GM21528 (cell line): ENCODE results near the gene MYLK.
"Not testable (repeated sequence)": the region's sequence is repeated elsewhere in the genome, so short reads cannot be mapped to it uniquely, and the experiment has no call there.

Source experiments
- ATAC-seq: cut with Tn5 transposase; IDR thresholded peaks from one replicate; pipeline ENCODE4 v1.9.1; 2021; ENCODE audit warnings: mild to moderate bottlenecking, moderate library complexity; ENCODE audit not compliant: unreplicated experiment, low FRiP score

MYLK gene

DNA sequence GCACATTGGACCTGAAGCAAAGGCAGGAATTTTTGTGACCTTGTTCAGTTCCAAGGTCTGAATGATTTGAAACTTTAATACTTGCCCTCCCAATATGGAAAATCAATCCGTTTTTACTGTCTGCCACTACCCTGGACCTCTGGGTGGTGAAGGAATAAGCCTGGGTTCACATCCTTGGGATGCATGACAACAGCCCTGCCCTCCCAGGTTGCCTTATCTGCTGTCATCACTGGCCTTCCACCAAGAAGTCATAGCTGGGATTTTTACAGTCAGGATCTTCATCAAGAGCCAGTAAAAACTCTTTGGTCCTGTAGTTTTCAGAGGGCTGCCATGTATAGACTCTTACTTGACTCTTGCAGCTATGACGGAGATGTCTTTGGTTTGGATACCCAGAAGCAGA is 128.6 kb downstream of the MYLK start:
- ATAC-seq = no peak

- ATAC-seq = no peak
Observed at GRCh38 chr3:123755085-123755484, 129.0 kb downstream of the MYLK start.

DNA sequence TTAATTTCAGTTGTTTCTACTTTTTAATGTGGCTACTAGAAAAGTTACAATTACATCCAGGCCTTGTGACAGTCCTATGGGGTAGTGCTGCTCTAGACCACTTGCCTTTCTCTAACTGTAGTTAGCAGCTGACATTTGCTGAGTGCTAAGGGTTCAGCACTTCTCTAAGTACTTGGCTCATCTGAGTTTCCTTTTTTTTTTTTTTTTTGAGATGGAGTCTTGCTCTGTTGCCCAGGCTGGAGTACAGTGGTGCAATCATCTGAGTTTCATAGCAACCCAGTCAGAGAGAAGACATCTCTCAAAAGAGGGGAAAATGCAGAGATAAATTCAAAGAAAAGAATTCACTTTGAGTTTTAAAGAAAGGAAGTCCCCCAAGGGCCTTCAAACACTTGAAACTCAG is 130.8 kb downstream of the MYLK start:
- ATAC-seq = no peak

DNA sequence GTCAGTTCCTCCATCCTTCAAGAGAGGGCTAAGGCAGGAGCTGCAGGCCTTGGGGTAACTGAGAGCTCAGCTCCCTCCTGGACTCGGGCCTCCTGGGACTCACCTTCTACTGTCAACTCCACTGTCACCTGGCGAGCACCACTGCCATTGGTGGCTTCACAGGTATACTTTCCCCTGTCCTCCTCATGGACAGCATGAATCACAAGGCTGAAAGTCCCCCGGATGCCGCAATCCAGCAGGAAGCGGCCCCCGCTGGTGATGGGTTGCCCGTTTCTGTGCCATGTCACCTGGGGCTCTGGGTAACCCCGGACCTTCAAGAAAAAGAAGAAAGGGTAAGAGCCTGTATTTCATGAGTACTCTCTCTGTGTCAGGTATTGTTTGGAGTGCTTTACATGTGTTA is 131.9 kb downstream of the MYLK start:
- ATAC-seq = no peak

DNA sequence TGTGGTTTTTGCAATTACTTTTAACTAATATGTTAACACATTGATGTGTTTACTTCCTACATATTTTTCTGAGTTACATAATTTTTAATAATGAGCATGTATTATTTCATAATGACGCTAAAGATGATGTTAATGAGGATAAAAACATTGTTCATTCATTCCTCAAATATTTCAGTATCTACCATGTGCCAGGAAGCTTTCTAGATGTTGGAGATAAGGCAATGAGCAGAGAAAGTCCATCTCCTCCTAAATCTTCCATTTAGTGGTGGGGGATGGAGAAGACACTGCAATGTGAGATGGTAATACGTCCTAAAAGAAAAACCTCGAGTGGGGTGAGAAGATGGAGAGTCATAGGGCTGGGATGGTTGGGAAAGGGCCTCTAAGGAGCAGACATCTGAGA is 132.7 kb downstream of the MYLK start:
- ATAC-seq = no peak

- no peak for ATAC-seq
Observed at GRCh38 chr3:123750659-123751420, 133.3 kb downstream of the MYLK start.

- ATAC-seq = no peak
Observed at GRCh38 chr3:123750209-123750608, 133.9 kb downstream of the MYLK start.

- ATAC-seq = no peak
Observed at GRCh38 chr3:123749711-123750110, 134.4 kb downstream of the MYLK start.

GRCh38 chr3:123745184-123745855 is 138.8 kb downstream of the MYLK start:
- no peak for ATAC-seq

- ATAC-seq = no peak
Observed at GRCh38 chr3:123744064-123744463, 140.1 kb downstream of the MYLK start.

DNA sequence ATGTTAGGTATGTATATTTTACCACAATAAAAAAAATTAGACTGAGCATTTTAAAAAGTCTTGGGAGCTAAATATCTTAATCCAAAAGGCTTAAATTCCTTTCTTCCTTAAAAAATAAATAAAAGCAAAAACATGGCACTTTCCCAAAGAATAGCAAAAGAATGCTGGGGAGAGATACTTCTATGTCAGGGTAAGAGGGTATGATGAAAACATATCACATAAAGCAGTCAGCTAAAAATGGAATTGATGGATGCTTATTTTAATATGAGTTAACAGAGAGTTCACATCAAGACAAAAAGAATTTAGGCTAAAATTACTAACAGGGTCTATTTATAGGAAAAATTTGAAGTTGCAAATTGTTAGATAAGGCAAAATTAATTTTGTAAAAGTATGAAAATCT is 141.0 kb downstream of the MYLK start:
- ATAC-seq = no peak

GRCh38 chr3:123741041-123741511 is 143.1 kb downstream of the MYLK start:
- ATAC-seq = no peak

DNA sequence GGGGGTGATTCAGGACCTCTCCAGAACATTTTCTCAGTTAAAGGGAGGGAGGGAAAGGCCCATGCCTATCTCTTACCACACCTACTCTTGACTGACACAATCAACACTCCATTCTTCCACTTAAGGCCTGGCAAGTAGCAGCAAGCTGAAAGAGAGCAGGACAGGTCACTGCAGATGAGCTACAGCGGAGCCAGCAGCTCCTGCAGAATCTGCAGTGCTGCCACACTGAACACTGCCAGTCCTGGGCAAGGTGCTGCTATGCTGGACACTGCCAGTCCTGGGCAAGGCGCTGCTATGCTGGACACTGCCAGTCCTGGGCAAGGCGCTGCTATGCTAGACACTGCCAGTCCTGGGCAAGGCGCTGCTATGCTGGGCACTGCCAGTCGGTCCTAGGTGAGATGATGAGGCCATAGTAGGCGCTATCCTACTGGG is 143.7 kb downstream of the MYLK start:
- ATAC-seq = no peak

- no peak for ATAC-seq
Observed at GRCh38 chr3:123739754-123740153, 144.4 kb downstream of the MYLK start.

- ATAC-seq = no peak
Observed at GRCh38 chr3:123739106-123739505, 145.0 kb downstream of the MYLK start.

DNA sequence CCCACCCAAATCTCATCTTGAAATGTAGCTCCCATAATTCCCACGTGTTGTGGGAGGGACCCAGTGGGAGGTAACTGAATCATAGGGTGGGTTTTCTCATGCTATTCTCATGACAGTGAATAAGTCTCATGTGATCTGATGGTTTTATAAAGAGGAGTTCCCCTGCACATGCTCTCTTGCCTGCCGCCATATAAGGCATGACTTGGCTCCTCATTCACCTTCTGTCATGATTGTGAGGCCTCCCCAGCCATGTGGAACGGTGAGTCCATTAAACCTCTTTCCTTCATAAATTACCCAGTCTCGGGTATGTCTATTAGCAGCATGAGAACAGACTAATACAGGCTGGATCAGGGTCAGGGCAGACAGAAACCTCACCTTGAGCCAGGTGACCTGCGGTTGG is 145.6 kb downstream of the MYLK start:
- not testable (repeated sequence) for ATAC-seq

DNA sequence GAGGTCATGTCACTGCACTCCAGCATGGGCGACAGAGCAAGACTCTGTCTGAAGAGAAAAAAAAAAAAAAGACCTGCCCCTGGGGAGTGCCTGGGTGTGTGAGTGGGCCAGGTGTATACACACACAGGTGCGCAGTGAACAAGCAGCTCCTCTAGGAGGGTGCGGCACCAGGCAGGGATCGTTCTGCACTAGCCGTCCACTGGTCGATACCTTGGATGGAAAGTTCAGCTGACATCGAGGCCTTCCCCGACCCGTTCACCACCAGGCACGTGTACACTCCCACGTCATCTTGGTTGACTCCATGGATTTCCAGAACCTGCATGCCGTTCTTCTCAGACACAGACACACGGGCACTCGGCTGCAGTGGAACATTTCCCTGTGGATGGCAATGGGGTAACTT is 147.0 kb downstream of the MYLK start:
- ATAC-seq = no peak

DNA sequence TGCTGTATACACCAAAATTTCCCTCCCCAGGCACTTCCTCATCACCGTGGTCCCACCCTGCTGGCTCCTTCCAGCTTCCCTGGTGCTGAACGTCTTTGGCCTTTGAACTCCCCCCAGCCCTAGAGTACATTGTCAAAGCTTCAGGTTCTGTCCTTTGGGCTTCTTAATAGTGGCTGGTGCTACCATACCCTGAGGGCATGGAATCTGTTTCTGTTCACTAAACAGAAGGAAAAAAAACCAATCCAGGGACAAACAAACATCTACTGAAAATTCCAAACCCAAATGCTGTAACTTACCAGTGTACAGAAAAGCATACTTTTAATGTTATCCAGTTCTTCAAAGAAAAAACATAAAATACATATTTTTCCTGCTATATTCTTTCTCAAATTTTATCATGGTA is 148.7 kb downstream of the MYLK start:
- ATAC-seq = no peak

- ATAC-seq = no peak
Observed at GRCh38 chr3:123734527-123734902, 149.6 kb downstream of the MYLK start.

DNA sequence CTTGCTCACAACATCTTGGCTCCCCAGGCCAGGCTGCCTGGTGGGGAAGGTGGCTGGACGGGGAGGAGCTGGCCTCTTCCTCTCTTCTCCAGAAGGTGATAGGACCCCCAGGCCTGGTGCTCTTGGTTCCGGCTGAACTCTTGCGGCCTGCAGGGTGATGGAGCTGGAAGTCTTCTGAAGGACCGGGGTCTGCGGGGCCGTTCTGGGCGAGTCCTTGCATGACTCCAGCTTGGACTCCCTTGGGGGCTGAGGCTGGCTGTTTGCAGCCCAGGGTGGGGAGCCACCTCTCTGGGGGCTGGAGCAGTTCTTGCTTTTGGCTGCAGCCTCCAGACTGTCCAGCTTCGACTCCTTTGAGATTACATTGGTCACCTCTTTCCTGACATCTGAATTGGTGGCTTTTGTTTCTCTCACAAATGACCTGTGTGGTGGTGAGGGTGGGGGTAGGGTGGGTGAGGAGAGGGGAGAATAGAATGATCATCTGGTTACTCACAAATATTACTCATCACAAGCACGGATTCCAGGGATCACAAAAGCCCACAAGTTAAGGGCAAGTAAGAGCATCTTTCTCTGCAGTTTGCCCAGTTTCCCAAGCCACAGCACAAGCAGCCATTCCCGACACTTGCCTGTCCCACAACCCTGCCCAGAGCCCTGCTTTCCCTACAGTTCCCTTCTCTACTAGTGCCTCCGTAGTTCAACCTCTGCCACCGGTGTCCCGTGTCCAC is 150.2 kb downstream of the MYLK start:
- no peak for ATAC-seq

GRCh38 chr3:123733341-123733740 is 150.8 kb downstream of the MYLK start:
- ATAC-seq = no peak
